ENCODE measurements around the gene NMRK1.

The NMRK1 gene

GRCh38 chr9:75101004-75101588 is 13.1 kb upstream of the NMRK1 start:
- DNase-seq = no peak

GRCh38 chr9:75096796-75097195 is 8.8 kb upstream of the NMRK1 start:
- no peak for DNase-seq

GRCh38 chr9:75092766-75093165 is 4.8 kb upstream of the NMRK1 start:
- DNase-seq = no peak

DNA sequence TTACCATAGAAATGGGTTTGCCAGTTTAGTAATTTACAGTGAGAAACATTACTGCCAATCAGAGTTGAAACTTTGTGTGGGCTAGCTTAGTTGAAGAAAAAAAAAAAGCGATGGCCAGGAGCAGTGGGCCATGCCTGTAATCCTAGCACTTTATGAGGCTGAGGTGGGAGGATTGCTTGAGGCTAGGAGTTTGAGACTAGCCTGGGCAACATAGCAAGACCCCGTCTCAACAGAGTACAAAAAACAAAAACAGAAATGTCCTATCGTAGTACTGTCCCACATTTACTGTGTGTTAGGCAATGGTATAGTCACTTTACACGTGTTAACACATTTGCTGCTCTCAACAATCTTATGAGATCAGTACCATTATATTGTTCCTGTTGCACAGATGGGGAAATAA is 2.6 kb upstream of the NMRK1 start:
- DNase-seq = no peak

- DNase-seq = peak in 1 of 5 donors; percentile 25
Measured at GRCh38 chr9:75089373-75089766, 1.4 kb upstream of the NMRK1 start.

- DNase-seq = peak in 1 of 5 donors; percentile 32
Measured at GRCh38 chr9:75088646-75089372, 854 bp upstream of the NMRK1 start.

- DNase-seq = peak in 4 of 5 donors; percentile 37 to 67 (median 42)
Measured at GRCh38 chr9:75087289-75087823, 599 bp downstream of the NMRK1 start.

DNA sequence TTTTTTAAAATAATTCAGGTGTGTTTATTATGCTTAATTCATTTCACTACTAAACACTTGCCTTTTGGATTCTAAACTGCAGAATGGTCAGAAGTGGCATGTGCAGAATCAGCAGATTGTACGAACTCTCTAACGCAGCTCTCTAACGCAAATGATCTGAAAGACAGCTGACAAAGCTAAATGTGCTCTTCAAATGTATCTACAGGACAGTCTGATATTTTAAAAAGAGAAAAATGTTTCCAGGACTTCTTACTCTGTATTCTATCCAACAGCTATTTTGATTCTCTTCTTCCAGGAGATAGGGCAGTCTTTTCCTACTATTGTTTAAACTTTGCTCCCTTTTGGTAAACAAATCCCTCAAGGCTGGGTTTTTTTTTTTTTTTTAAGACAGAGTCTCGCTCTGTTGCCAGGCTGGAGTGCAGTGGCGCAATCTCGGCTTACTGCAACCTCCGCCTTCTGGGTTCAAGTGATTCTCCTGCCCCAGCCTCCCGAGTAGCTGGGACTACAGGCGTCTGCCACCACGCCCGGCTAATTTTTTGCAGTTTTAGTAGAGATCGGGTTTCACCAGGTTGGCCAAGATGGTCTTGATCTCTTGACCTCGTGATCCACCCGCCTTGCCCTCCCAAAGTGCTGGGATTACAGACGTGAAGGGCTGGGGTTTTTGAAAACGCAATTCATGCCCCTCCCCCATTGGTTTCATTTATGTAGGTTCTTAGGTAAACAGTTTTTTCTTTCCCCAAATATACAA is 1.2 kb downstream of the NMRK1 start:
- DNase-seq = peak in 1 of 5 donors; percentile 6

DNA sequence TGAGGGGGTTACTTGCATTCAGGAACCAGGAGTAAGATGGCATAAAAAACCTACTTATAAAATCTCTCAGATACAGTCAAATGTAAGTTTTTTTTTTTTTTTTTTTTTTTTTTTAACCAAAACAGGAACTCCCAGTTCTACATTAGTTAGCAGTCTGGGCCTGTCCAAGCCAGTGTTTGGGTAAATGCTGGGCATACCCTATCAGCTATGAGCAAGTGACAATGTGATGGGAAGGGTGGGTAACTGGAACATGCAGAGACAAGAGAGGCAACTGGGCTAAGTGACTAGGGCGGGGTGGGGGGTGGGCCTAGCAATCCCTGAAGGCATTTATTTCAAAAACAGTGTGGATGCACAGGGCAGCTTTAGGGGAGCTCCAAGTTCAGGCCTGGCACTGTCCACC is 2.3 kb downstream of the NMRK1 start:
- no peak for DNase-seq

DNA sequence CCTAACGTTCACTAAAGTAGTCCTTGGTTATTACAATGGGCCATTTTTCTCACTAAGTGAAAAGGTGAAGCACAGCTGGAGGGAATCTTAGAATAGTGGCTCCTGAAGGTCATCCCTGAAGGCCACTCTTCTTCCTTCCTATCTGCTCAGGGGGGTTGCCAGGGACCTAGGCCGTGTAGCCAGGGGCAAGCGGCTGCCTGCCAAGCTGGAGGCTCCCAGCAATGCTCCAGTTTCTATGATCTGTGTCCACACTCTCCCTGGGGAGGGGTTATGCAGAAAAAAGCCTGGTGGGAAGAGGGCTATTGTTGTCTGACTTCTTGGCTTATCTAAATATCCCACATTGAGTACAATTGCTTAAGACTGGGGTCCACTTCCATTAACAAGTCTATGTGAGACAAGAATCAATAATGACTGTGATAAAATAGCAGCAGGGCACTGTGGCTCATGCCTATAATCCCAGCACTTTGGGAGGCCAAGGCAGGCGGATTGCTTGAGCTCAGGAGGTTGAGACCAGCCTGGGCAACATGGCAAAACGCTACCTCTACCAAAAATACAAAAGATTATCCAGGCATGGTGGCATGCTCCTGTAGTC is 3.8 kb downstream of the NMRK1 start:
- no peak for DNase-seq

DNA sequence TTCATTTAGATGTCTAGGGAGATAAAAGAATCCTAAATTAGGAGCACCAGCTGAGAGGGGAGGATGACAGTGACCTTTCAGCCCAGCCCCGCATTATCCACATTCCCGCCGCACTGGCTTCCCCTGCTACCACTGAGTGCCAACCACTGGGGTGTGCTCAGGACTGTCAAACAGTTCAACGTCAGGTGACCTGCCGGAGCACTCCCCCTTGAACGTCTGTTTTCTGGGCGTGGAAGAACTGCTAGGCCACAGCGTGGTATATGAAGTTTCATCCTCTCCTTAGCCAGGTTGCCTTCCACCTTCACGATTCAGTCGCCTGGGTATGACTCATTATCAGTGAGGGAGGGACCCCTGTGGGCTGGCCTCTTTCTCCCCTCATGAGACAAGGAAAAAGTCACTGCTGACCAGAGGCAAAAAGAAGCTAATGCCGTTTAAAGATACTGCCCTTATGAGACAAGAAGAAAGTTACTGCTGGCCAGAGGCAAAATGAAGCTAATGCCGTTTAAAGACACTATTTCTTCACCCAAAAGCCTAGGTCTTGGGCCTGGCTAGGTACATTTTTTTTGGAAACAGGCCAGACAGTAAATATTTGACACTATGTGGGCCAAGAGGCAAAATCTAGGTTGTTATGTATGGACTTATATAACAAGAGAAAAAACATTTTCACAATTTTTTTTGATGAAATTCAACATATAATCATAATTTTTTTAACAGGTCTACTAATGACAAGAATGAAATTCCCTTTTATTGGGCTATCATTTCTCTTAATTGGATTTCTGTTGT is 4.6 kb downstream of the NMRK1 start:
- peak in 3 of 5 donors; percentile 9 to 39 (median 29) for DNase-seq

- no peak for DNase-seq
Measured at GRCh38 chr9:75081632-75082031, 6.3 kb downstream of the NMRK1 start.

DNA sequence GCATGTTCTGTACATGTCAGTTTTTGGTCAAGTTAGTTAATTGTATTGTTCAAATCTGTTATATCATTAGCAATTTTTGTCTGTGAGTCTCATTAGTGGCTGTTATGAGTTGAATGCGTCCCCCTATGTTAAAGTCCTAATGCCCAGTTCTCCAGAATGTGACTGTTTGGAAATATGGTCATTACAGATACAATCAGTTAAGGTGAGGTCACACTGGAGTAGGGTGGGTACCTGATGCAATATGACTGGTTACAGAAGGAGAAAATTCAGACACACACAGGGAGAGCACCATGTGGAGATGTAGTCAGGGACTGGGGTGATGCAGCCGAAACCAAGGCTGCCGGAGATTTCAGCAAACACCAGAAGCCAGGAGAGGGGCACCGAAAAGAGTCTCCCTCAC is 15.1 kb downstream of the NMRK1 start:
- DNase-seq = no peak

DNA sequence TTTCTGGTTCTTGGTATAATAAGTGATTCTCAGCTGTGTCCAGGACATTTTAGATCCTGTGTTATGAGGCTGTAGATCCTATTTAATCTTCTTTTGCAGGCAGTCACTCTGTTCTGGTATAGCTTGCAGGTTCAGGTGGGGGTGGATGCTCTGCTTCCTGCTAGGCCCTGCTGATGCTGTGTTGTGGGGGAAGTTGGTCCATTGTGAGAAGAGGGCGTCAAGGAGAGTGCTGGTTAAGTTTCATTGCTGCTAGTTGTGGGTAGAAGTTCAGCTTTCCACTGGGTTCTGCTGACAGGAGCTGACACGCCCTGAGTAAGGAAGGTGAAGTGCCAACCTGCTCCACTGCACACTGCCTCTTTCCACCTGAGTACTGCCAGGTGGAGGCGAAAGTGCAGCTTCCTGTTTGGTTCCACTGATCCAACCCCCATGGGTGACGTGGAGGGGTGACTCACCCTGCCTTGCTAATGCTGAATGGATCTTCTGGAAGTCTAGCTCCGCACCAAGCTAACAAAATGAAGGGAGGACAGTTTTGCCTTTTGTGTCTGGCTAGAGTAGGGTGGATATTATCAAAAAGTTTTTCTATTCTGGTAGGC is 16.3 kb downstream of the NMRK1 start:
- peak in 4 of 5 donors; percentile 35 to 55 (median 38) for DNase-seq

- DNase-seq = no peak
Measured at GRCh38 chr9:75069171-75069570, 18.8 kb downstream of the NMRK1 start.

GRCh38 chr9:75067894-75068293 is 20.1 kb downstream of the NMRK1 start:
- no peak for DNase-seq

DNA sequence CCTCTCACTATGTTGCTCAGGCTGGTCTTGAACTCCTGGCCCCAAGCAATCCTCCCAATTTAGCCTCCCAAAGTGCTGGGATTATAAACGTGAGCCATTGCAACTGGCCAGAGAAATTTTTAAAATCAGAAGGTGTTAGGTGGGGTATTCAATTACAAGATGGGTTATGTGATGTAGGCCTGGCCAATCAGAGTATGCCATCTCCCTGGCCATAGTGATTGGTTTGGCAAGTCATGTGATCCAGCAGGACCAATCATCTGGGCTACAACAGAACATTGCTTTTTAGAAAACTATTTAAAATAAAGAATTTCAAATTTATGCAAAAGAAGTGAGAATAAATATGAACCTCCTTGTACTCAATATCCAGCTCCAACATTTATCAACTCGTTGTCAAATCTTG is 22.4 kb downstream of the NMRK1 start:
- DNase-seq = no peak

- no peak for DNase-seq
Measured at GRCh38 chr9:75064307-75065025, 23.5 kb downstream of the NMRK1 start.

GRCh38 chr9:75063556-75064305 is 24.2 kb downstream of the NMRK1 start:
- no peak for DNase-seq

- no peak for DNase-seq
Measured at GRCh38 chr9:75061169-75061568, 26.8 kb downstream of the NMRK1 start.
